ENCODE results near the gene CMTM2.

GRCh38 chr16:66587881-66588600 lies 8.8 kb downstream of the CMTM2 start:
- TF ChIP-seq, protein P1, sequence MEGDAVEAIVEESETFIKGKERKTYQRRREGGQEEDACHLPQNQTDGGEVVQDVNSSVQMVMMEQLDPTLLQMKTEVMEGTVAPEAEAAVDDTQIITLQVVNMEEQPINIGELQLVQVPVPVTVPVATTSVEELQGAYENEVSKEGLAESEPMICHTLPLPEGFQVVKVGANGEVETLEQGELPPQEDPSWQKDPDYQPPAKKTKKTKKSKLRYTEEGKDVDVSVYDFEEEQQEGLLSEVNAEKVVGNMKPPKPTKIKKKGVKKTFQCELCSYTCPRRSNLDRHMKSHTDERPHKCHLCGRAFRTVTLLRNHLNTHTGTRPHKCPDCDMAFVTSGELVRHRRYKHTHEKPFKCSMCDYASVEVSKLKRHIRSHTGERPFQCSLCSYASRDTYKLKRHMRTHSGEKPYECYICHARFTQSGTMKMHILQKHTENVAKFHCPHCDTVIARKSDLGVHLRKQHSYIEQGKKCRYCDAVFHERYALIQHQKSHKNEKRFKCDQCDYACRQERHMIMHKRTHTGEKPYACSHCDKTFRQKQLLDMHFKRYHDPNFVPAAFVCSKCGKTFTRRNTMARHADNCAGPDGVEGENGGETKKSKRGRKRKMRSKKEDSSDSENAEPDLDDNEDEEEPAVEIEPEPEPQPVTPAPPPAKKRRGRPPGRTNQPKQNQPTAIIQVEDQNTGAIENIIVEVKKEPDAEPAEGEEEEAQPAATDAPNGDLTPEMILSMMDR (IDR thresholded peaks at IDR 0.05 in 8 of 11, conservative IDR thresholded peaks at IDR 0.05 in 3 of 11): no peak
- TF ChIP-seq POLR2A (IDR thresholded peaks at IDR 0.05) (no peak), POLR2AphosphoS5 (IDR thresholded peaks at IDR 0.05) (no peak)
